ENCODE results near the gene ZGPAT.

The ZGPAT gene

GRCh38 chr20:63783970-63784369 is 76.1 kb downstream of the ZGPAT start:
- no peak for DNase-seq (ENCODE audit: low read depth)

GRCh38 chr20:63785691-63786131 is 77.9 kb downstream of the ZGPAT start:
- no peak for DNase-seq (ENCODE audit: low read depth)
